HG02938 (cell line): Measurements from ENCODE around the gene CYFIP2.

Experiments
- ATAC-seq: cut with Tn5 transposase; IDR thresholded peaks from one replicate; pipeline ENCODE4 v1.9.1; 2021; ENCODE audit warnings: mild to moderate bottlenecking, moderate library complexity; ENCODE audit not compliant: unreplicated experiment

CYFIP2 gene

GRCh38 chr5:157312492-157312891, 46.6 kb downstream of the CYFIP2 start:
- ATAC-seq = peak; percentile 87

- ATAC-seq = no peak
Observed at GRCh38 chr5:157322581-157322980, 56.7 kb downstream of the CYFIP2 start.

- ATAC-seq = no peak
Observed at GRCh38 chr5:157323107-157323706, 57.3 kb downstream of the CYFIP2 start.

GRCh38 chr5:157324237-157324636, 58.3 kb downstream of the CYFIP2 start:
- ATAC-seq = no peak

- ATAC-seq = no peak
Observed at GRCh38 chr5:157326440-157327005, 60.6 kb downstream of the CYFIP2 start.

GRCh38 chr5:157327771-157328170, 61.8 kb downstream of the CYFIP2 start:
- no peak for ATAC-seq

- peak; percentile 98 for ATAC-seq
Observed at GRCh38 chr5:157328277-157328912, 62.5 kb downstream of the CYFIP2 start.

- no peak for ATAC-seq
Observed at GRCh38 chr5:157331807-157332206, 65.9 kb downstream of the CYFIP2 start.

- no peak for ATAC-seq
Observed at GRCh38 chr5:157335534-157336422, 69.9 kb downstream of the CYFIP2 start.

GRCh38 chr5:157336423-157336744, 70.5 kb downstream of the CYFIP2 start:
- ATAC-seq = no peak

GRCh38 chr5:157339409-157339808, 73.5 kb downstream of the CYFIP2 start:
- ATAC-seq = no peak

GRCh38 chr5:157342822-157343402, 77.0 kb downstream of the CYFIP2 start:
- ATAC-seq = no peak

- ATAC-seq = no peak
Observed at GRCh38 chr5:157343842-157344790, 78.2 kb downstream of the CYFIP2 start.

GRCh38 chr5:157345067-157345466, 79.1 kb downstream of the CYFIP2 start:
- no peak for ATAC-seq

- no peak for ATAC-seq
Observed at GRCh38 chr5:157345485-157345884, 79.6 kb downstream of the CYFIP2 start.

GRCh38 chr5:157347301-157348048, 81.6 kb downstream of the CYFIP2 start:
- ATAC-seq = no peak

GRCh38 chr5:157348049-157348400, 82.1 kb downstream of the CYFIP2 start:
- ATAC-seq = no peak

GRCh38 chr5:157350939-157351801, 85.2 kb downstream of the CYFIP2 start:
- ATAC-seq = peak; percentile 44

GRCh38 chr5:157351802-157352092, 85.8 kb downstream of the CYFIP2 start:
- ATAC-seq = no peak
